Measurements from ENCODE around the gene SULF2. TPM values are rescaled to one million over a fixed set of nuclear protein-coding genes. Genes with fewer than 3 reads are reported as not detected.

The SULF2 gene
- total RNA-seq, 2 donors from 2014 or later, result 9.1 to 34.3 TPM

GRCh38 chr20:47667086-47667485 is 118.2 kb downstream of the SULF2 start:
- intact Hi-C loops (cut with DNase I), result no loop called here
- TF ChIP-seq POLR2A (IDR thresholded peaks at IDR 0.05), result no peak
- TF ChIP-seq CTCF (IDR thresholded peaks at IDR 0.05), result no peak
- Histone ChIP-seq H3K9me3 (no peaks in the 10 kb centered on the region), H3K27ac (no peak overlapping the region), H3K4me3 (no peak overlapping the region), H3K36me3 (replicated peaks in 1 of 2; ENCODE audit: insufficient read depth in 1 of 2, low read depth in 2 of 2) (no peaks in the 10 kb centered on the region), H3K4me1 (no peaks in the 10 kb centered on the region), H3K27me3 (no peaks in the 10 kb centered on the region)
- DNase-seq, result no peak
- 81 to 83% methylated on average over 5 of the region's 5 CpGs for WGBS, 2 donors
- no peak for ATAC-seq

GRCh38 chr20:47666304-47666703 is 119.0 kb downstream of the SULF2 start:
- 91 to 93% methylated on average over 18 to 19 of the region's 19 CpGs for WGBS, 2 donors
- intact Hi-C loops (cut with DNase I), result no loop called here
- Histone ChIP-seq H3K36me3 (replicated peaks in 1 of 2; ENCODE audit: insufficient read depth in 1 of 2, low read depth in 2 of 2) (no peaks in the 10 kb centered on the region), H3K4me3 (no peak overlapping the region), H3K27me3 (no peaks in the 10 kb centered on the region), H3K27ac (no peak overlapping the region), H3K4me1 (no peaks in the 10 kb centered on the region), H3K9me3 (no peaks in the 10 kb centered on the region)
- no peak for TF ChIP-seq POLR2A (IDR thresholded peaks at IDR 0.05)
- TF ChIP-seq CTCF (IDR thresholded peaks at IDR 0.05), result no peak
- no peak for DNase-seq
- no peak for ATAC-seq

- Histone ChIP-seq H3K4me3 (no peak overlapping the region), H3K27me3 (no peaks in the 10 kb centered on the region), H3K9me3 (no peaks in the 10 kb centered on the region), H3K36me3 (replicated peaks in 1 of 2; ENCODE audit: insufficient read depth in 1 of 2, low read depth in 2 of 2) (no peaks in the 10 kb centered on the region), H3K4me1 (no peaks in the 10 kb centered on the region), H3K27ac (no peak overlapping the region)
- intact Hi-C loops (cut with DNase I), result no loop called here
- DNase-seq, result no peak
- TF ChIP-seq POLR2A (IDR thresholded peaks at IDR 0.05) (no peak), CTCF (IDR thresholded peaks at IDR 0.05) (no peak)
- no peak for ATAC-seq
- 73 to 78% methylated on average over 21 to 27 of the region's 27 CpGs for WGBS, 2 donors
Observed at GRCh38 chr20:47665221-47665991, 119.9 kb downstream of the SULF2 start.

GRCh38 chr20:47664744-47665143 is 120.5 kb downstream of the SULF2 start:
- Histone ChIP-seq H3K27me3 (no peaks in the 10 kb centered on the region), H3K4me1 (no peaks in the 10 kb centered on the region), H3K36me3 (replicated peaks in 1 of 2; ENCODE audit: insufficient read depth in 1 of 2, low read depth in 2 of 2) (no peaks in the 10 kb centered on the region), H3K27ac (no peak overlapping the region), H3K9me3 (no peaks in the 10 kb centered on the region), H3K4me3 (no peak overlapping the region)
- intact Hi-C loops (cut with DNase I), result no loop called here
- DNase-seq, result no peak
- TF ChIP-seq CTCF (IDR thresholded peaks at IDR 0.05) (no peak), POLR2A (IDR thresholded peaks at IDR 0.05) (no peak)
- 79 to 80% methylated on average over 12 of the region's 12 CpGs for WGBS, 2 donors
- ATAC-seq, result no peak

- Histone ChIP-seq H3K27ac (no peak overlapping the region), H3K4me3 (no peak overlapping the region), H3K36me3 (replicated peaks in 1 of 2; ENCODE audit: insufficient read depth in 1 of 2, low read depth in 2 of 2) (no peaks in the 10 kb centered on the region), H3K9me3 (no peaks in the 10 kb centered on the region), H3K4me1 (no peaks in the 10 kb centered on the region), H3K27me3 (no peaks in the 10 kb centered on the region)
- WGBS, 2 donors, result 65 to 77% methylated on average over 2 of the region's 2 CpGs
- intact Hi-C loops (cut with DNase I), result no loop called here
- DNase-seq (no peak), ATAC-seq (no peak)
- TF ChIP-seq CTCF (IDR thresholded peaks at IDR 0.05), result no peak
- no peak for TF ChIP-seq POLR2A (IDR thresholded peaks at IDR 0.05)
Observed at GRCh38 chr20:47664068-47664437, 121.2 kb downstream of the SULF2 start.

Data from body of pancreas (tissue), 4 donors.